Heart left ventricle (tissue), 13 donors: ENCODE data around the gene NR2F2.

Experiments used
- CTCF ChIP-seq, 12 donors: fragments of 200-600 bp; sonication (generic) in 4 of 12; IDR thresholded peaks; one replicate each; pipeline versions ENCODE4 v1.5.0 to v1.8.0; 2018 to 2022; ENCODE audit warnings: antibody characterized with exemption in 12 of 12, mild to moderate bottlenecking in 5 of 12
- POLR2A ChIP-seq, 2 donors: fragments of 450-650 bp; IDR thresholded peaks; one replicate each; pipeline ENCODE4 v1.6.1; 2017; ENCODE audit warnings: antibody characterized with exemption in 2 of 2, mild to moderate bottlenecking in 2 of 2, moderate library complexity in 2 of 2
- donor health status: ischemic (EF 13 %, LVEDD 7.1; RV severe dilation, severe dysfunction).
- donor health status: DM: no; HTN: yes; CAD: no.
- donor health status: DM: no; HTN: no; CAD: no.
- donor health status: ischemic (EF 25% LVEDD 6.9; RV normal size, moderate dysfunction).
- donor health status: ischemic (EF 25% LVEDD 5.7; RV mildly dilated, moderate dysfunction).
- donor health status: ischemic (EF 35%, LVEDD 5.7; RV mildly dilated, moderate dysfunction).
- donor health status: nonischemic (EF 11% LVEDD 7.7; RV severe dilation, severe dysfunction).
- donor health status: DM: yes; HTN: yes; CAD: no.
- donor health status: PGD.
- donor health status: ischemic (EF 29% LVEDD 5.4; RV normal size, mild dysfunction).
- donor health status: nonischemic (EF 23%, LVEDD 6.1; RV moderate dilation, normal function).

GRCh38 chr15:96312641-96313335 lies 17.7 kb upstream of the NR2F2 start:
- TF ChIP-seq POLR2A (IDR thresholded peaks at IDR 0.05) = no peak
- no peak for TF ChIP-seq CTCF (IDR thresholded peaks at IDR 0.05)
